Ovary (tissue), 3 donors: ENCODE measurements around the gene REEP5.
"Not testable (repeated sequence)": the region's sequence is repeated elsewhere in the genome, so short reads cannot be mapped to it uniquely, and the experiment has no call there.

Source experiments
- CTCF ChIP-seq, 3 donors: fragments of 450-650 bp in 2 of 3; fragments of 200-600 bp in 1 of 3; IDR thresholded peaks; one replicate each; pipeline versions ENCODE4 v1.5.1 to v1.8.0; 2016 to 2022; ENCODE audit warnings: antibody characterized with exemption in 3 of 3, mild to moderate bottlenecking in 1 of 3
- POLR2A ChIP-seq: fragments of 450-650 bp; IDR thresholded peaks from one replicate; pipeline ENCODE4 v1.6.1; 2017; ENCODE audit warnings: antibody characterized with exemption, mild to moderate bottlenecking, moderate library complexity
- donor health status: DM: no; HTN: no; CAD: no.

GRCh38 chr5:112860571-112860928 is 61.5 kb downstream of the REEP5 start:
- not testable (repeated sequence) for TF ChIP-seq POLR2A; CTCF (IDR thresholded peaks at IDR 0.05)
